H1 (cell line): Measurements from ENCODE around the gene SYNGR4. TPM values are rescaled to one million over a fixed set of nuclear protein-coding genes. Genes with fewer than 3 reads are reported as not detected.

Source experiments
- ASH2L ChIP-seq: fragments of 200-600, 300-600 bp; sonication (generic); IDR thresholded peaks from one replicate; pipeline ENCODE4 v1.7.1; 2017; ENCODE audit warnings: low read length
- HDAC6 ChIP-seq: IDR thresholded peaks from one replicate; pipeline ENCODE4 v1.7.1; 2012; ENCODE audit warnings: low read depth, mild to moderate bottlenecking, inconsistent platforms, low read length, moderate library complexity
- NANOG ChIP-seq: IDR thresholded peaks from 2 replicates; pipeline ENCODE4 v1.6.1; 2011; ENCODE audit warnings: low read length, low read depth, mild to moderate bottlenecking, inconsistent platforms; ENCODE audit not compliant: insufficient read depth, poor library complexity, severe bottlenecking
- SIN3A ChIP-seq, 2 experiments: IDR thresholded peaks in 1 of 2; conservative IDR thresholded peaks in 1 of 2; 2 replicates each; pipeline ENCODE4 v1.6.1; 2011 to 2012; ENCODE audit warnings: low read length in 2 of 2, improper control_type of control experiment in 1 of 2, low read depth in 1 of 2, mild to moderate bottlenecking in 1 of 2
- TEAD4 ChIP-seq: IDR thresholded peaks from 2 replicates; pipeline ENCODE4 v1.6.1; 2012; ENCODE audit warnings: low read depth, low read length, inconsistent platforms, mixed read lengths
- polyA plus RNA-seq, 7 experiments: library from polyadenylated mRNA; depleted of rRNA in 3 of 7; stranded (reverse) in 5 of 7; unstranded in 2 of 7; fragments of >200 nt in 5 of 7; fragments of 200-250 nt in 2 of 7; gene quantifications; 1 replicate in 5 of 7; 2 replicates in 1 of 7; 4 replicates in 1 of 7; pipeline versions ENCODE4 v1.2.1 to v1.2.3, GENCODE V29; 2011 to 2013; ENCODE audit warnings: missing spikeins in 2 of 7, mixed read lengths in 2 of 7
- total RNA-seq: library from RNA; stranded (reverse); fragmentation: NEBNext Ultra II Directional; extraction: Animal tissue kit (Norgen Biotek cat#: 25700); gene quantifications from 2 replicates; pipeline ENCODE4 v1.2.1, GENCODE V29; 2021
- TF ChIP-seq, protein P1 (sequence below): fragments of 300-600 bp; sonication (generic); IDR thresholded peaks from 2 replicates; pipeline ENCODE4 v1.7.1; 2012; ENCODE audit warnings: low read length, moderate library complexity, mild to moderate bottlenecking, inconsistent platforms; ENCODE audit not compliant: insufficient replicate concordance

SYNGR4 gene
- total and polyA plus RNA-seq, 2 of the 8 experiments (the other 6 are each of a cell fraction or from before 2014, with no cell fraction given) = 0.41 TPM; not detected in 1

DNA sequence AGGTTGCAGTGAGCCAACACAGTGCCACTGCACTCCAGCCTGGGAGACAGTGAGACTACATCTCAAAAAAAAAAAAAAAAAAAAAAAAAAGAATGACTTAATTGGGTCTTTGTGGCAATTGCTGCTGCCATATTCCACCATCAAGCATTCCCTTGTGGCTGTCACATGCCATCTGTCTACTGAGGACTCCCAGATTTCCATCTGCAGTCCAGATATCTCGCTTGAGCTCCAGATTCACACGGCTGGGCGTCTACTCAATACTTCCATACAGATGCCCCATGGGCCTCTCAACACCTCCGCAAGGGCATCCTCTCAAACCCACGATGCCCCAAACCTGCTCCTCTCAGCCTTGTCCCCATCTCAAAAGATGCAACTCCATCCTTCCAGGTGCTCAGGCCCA is 13.3 kb upstream of the SYNGR4 start (continued):
- TF ChIP-seq, protein P1, sequence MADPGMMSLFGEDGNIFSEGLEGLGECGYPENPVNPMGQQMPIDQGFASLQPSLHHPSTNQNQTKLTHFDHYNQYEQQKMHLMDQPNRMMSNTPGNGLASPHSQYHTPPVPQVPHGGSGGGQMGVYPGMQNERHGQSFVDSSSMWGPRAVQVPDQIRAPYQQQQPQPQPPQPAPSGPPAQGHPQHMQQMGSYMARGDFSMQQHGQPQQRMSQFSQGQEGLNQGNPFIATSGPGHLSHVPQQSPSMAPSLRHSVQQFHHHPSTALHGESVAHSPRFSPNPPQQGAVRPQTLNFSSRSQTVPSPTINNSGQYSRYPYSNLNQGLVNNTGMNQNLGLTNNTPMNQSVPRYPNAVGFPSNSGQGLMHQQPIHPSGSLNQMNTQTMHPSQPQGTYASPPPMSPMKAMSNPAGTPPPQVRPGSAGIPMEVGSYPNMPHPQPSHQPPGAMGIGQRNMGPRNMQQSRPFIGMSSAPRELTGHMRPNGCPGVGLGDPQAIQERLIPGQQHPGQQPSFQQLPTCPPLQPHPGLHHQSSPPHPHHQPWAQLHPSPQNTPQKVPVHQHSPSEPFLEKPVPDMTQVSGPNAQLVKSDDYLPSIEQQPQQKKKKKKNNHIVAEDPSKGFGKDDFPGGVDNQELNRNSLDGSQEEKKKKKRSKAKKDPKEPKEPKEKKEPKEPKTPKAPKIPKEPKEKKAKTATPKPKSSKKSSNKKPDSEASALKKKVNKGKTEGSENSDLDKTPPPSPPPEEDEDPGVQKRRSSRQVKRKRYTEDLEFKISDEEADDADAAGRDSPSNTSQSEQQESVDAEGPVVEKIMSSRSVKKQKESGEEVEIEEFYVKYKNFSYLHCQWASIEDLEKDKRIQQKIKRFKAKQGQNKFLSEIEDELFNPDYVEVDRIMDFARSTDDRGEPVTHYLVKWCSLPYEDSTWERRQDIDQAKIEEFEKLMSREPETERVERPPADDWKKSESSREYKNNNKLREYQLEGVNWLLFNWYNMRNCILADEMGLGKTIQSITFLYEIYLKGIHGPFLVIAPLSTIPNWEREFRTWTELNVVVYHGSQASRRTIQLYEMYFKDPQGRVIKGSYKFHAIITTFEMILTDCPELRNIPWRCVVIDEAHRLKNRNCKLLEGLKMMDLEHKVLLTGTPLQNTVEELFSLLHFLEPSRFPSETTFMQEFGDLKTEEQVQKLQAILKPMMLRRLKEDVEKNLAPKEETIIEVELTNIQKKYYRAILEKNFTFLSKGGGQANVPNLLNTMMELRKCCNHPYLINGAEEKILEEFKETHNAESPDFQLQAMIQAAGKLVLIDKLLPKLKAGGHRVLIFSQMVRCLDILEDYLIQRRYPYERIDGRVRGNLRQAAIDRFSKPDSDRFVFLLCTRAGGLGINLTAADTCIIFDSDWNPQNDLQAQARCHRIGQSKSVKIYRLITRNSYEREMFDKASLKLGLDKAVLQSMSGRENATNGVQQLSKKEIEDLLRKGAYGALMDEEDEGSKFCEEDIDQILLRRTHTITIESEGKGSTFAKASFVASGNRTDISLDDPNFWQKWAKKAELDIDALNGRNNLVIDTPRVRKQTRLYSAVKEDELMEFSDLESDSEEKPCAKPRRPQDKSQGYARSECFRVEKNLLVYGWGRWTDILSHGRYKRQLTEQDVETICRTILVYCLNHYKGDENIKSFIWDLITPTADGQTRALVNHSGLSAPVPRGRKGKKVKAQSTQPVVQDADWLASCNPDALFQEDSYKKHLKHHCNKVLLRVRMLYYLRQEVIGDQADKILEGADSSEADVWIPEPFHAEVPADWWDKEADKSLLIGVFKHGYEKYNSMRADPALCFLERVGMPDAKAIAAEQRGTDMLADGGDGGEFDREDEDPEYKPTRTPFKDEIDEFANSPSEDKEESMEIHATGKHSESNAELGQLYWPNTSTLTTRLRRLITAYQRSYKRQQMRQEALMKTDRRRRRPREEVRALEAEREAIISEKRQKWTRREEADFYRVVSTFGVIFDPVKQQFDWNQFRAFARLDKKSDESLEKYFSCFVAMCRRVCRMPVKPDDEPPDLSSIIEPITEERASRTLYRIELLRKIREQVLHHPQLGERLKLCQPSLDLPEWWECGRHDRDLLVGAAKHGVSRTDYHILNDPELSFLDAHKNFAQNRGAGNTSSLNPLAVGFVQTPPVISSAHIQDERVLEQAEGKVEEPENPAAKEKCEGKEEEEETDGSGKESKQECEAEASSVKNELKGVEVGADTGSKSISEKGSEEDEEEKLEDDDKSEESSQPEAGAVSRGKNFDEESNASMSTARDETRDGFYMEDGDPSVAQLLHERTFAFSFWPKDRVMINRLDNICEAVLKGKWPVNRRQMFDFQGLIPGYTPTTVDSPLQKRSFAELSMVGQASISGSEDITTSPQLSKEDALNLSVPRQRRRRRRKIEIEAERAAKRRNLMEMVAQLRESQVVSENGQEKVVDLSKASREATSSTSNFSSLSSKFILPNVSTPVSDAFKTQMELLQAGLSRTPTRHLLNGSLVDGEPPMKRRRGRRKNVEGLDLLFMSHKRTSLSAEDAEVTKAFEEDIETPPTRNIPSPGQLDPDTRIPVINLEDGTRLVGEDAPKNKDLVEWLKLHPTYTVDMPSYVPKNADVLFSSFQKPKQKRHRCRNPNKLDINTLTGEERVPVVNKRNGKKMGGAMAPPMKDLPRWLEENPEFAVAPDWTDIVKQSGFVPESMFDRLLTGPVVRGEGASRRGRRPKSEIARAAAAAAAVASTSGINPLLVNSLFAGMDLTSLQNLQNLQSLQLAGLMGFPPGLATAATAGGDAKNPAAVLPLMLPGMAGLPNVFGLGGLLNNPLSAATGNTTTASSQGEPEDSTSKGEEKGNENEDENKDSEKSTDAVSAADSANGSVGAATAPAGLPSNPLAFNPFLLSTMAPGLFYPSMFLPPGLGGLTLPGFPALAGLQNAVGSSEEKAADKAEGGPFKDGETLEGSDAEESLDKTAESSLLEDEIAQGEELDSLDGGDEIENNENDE = no peak
- TF ChIP-seq NANOG = no peak
- TF ChIP-seq HDAC6 = no peak
- TF ChIP-seq SIN3A (conservative IDR thresholded peaks at IDR 0.05 in 1 of 2, IDR thresholded peaks at IDR 0.05 in 1 of 2; ENCODE audit: low read depth in 1 of 2, low read length in 2 of 2) = no peak
- TF ChIP-seq ASH2L = no peak
- TF ChIP-seq TEAD4 = no peak
- TF ChIP-seq, all 59 proteins: peak for 0
